ENCODE data around the gene OR5AN1. TPM values are rescaled to one million over a fixed set of nuclear protein-coding genes. Genes with fewer than 3 reads are reported as not detected.

OR5AN1 gene
- total RNA-seq, 1 experiment from 2014 or later: not detected

GRCh38 chr11:59401262-59401552 is 42.5 kb downstream of the OR5AN1 start:
- intact Hi-C loops (cut with micrococcal nuclease; ENCODE audit: unreplicated experiment): no loop called here
- H3K27me3 ChIP-seq (ENCODE audit: control insufficient read depth, insufficient read depth, low read length): no peaks in the 10 kb centered on the region
- H3K36me3 ChIP-seq (ENCODE audit: control insufficient read depth, insufficient read depth, low read length): no peaks in the 10 kb centered on the region
- H3K4me3 ChIP-seq (ENCODE audit: low read depth in 2 of 2, low read length in 2 of 2): no peak overlapping the region
- no peak overlapping the region for H3K27ac ChIP-seq (ENCODE audit: low read length)
- peaks cover 12% of the 10 kb centered on the region; the same call in 1 of the 2 replicates for H3K9me3 ChIP-seq (ENCODE audit: control insufficient read depth, insufficient read depth, low read depth, low read length)
- BruUV-seq (replicated peaks): no TSS peak
- no peaks in the 10 kb centered on the region for H3K4me1 ChIP-seq (ENCODE audit: control insufficient read depth, insufficient read depth, low read length)
- in situ Hi-C loops (cut with HindIII; ENCODE audit: low pct_unique_long_range_greater_than_20kb, low sequenced_read_pairs): no loop called here
- ChIA-PET CTCF (no interaction called here), POLR2A (no interaction called here)
- no peak for ATAC-seq
- no peak for DNase-seq (ENCODE audit: low read depth, low spot score)
- TF ChIP-seq TCF7L2 (IDR thresholded peaks at IDR 0.05; ENCODE audit: low read depth, low read length) (no peak), POLR2AphosphoS5 (IDR thresholded peaks at IDR 0.05; ENCODE audit: low read depth, low read length) (no peak), CTCF (IDR thresholded peaks at IDR 0.05) (no peak), SIN3A (IDR thresholded peaks at IDR 0.05; ENCODE audit: borderline replicate concordance, insufficient read depth, low read depth, low read length) (no peak)
- TF ChIP-seq, protein P1, sequence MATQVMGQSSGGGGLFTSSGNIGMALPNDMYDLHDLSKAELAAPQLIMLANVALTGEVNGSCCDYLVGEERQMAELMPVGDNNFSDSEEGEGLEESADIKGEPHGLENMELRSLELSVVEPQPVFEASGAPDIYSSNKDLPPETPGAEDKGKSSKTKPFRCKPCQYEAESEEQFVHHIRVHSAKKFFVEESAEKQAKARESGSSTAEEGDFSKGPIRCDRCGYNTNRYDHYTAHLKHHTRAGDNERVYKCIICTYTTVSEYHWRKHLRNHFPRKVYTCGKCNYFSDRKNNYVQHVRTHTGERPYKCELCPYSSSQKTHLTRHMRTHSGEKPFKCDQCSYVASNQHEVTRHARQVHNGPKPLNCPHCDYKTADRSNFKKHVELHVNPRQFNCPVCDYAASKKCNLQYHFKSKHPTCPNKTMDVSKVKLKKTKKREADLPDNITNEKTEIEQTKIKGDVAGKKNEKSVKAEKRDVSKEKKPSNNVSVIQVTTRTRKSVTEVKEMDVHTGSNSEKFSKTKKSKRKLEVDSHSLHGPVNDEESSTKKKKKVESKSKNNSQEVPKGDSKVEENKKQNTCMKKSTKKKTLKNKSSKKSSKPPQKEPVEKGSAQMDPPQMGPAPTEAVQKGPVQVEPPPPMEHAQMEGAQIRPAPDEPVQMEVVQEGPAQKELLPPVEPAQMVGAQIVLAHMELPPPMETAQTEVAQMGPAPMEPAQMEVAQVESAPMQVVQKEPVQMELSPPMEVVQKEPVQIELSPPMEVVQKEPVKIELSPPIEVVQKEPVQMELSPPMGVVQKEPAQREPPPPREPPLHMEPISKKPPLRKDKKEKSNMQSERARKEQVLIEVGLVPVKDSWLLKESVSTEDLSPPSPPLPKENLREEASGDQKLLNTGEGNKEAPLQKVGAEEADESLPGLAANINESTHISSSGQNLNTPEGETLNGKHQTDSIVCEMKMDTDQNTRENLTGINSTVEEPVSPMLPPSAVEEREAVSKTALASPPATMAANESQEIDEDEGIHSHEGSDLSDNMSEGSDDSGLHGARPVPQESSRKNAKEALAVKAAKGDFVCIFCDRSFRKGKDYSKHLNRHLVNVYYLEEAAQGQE (IDR thresholded peaks at IDR 0.05; ENCODE audit: insufficient read depth in 1 of 2, low read depth in 2 of 2, low read length in 1 of 2): no peak

DNA sequence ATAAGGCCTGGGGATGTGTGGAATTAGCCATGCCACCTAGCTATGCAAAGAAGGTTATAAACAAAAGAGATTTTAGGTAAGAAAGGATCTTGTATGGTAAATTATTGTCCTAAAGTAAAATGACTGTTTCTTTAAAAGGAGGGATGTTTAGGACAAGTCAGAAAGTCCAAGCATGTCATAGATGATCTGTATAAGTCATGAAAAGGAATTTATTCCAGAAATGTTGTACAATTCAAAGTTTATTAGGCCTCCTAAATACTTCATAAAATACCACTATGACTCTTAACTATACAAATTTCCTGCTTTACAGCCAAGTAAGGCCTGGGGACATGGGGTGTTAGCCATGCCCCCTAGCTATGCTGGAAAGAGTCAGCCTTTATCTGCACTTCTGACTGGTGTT is 44.9 kb downstream of the OR5AN1 start:
- intact Hi-C loops (cut with micrococcal nuclease; ENCODE audit: unreplicated experiment): no loop called here
- in situ Hi-C loops (cut with HindIII; ENCODE audit: low pct_unique_long_range_greater_than_20kb, low sequenced_read_pairs): no loop called here
- Histone ChIP-seq H3K4me1 (ENCODE audit: control insufficient read depth, insufficient read depth, low read length) (no peaks in the 10 kb centered on the region), H3K36me3 (ENCODE audit: control insufficient read depth, insufficient read depth, low read length) (no peaks in the 10 kb centered on the region), H3K27me3 (ENCODE audit: control insufficient read depth, insufficient read depth, low read length) (no peaks in the 10 kb centered on the region), H3K9me3 (ENCODE audit: control insufficient read depth, insufficient read depth, low read depth, low read length) (peaks cover 12% of the 10 kb centered on the region; the same call in 1 of the 2 replicates), H3K27ac (ENCODE audit: low read length) (no peak overlapping the region), H3K4me3 (ENCODE audit: low read depth in 2 of 2, low read length in 2 of 2) (no peak overlapping the region)
- TF ChIP-seq TCF7L2 (IDR thresholded peaks at IDR 0.05; ENCODE audit: low read depth, low read length) (no peak), SIN3A (IDR thresholded peaks at IDR 0.05; ENCODE audit: borderline replicate concordance, insufficient read depth, low read depth, low read length) (no peak), POLR2AphosphoS5 (IDR thresholded peaks at IDR 0.05; ENCODE audit: low read depth, low read length) (no peak), CTCF (IDR thresholded peaks at IDR 0.05) (no peak)
- TF ChIP-seq, protein P1 (IDR thresholded peaks at IDR 0.05; ENCODE audit: insufficient read depth in 1 of 2, low read depth in 2 of 2, low read length in 1 of 2): no peak
- BruUV-seq (replicated peaks): no TSS peak
- CTCF ChIA-PET: no interaction called here
- DNase-seq (ENCODE audit: low read depth, low spot score): no peak
- no peak for ATAC-seq
- POLR2A ChIA-PET: no interaction called here

All from Panc1 (cell line).